ENCODE data around the gene SLC22A23. TPM values are rescaled to one million over a fixed set of nuclear protein-coding genes. Genes with fewer than 3 reads are reported as not detected.
A peak's percentile ranks its signal among the peaks of the same experiment; 100 is the strongest.

SLC22A23 gene
- total RNA-seq, 1 donor from 2014 or later: 23.8 TPM

GRCh38 chr6:3304500-3305215 is 152.2 kb downstream of the SLC22A23 start:
- DNase-seq (ENCODE audit: low spot score): peak; percentile 37

GRCh38 chr6:3303795-3304411 is 152.9 kb downstream of the SLC22A23 start:
- DNase-seq (ENCODE audit: low spot score): peak; percentile 16

GRCh38 chr6:3301506-3301905 is 155.3 kb downstream of the SLC22A23 start:
- DNase-seq (ENCODE audit: low spot score): no peak

- DNase-seq (ENCODE audit: low spot score): peak; percentile 12
Observed at GRCh38 chr6:3299221-3299620, 157.6 kb downstream of the SLC22A23 start.

- DNase-seq (ENCODE audit: low spot score): peak; percentile 68
Observed at GRCh38 chr6:3297909-3298308, 158.9 kb downstream of the SLC22A23 start.

- no peak for DNase-seq (ENCODE audit: low spot score)
Observed at GRCh38 chr6:3297006-3297405, 159.8 kb downstream of the SLC22A23 start.

- no peak for DNase-seq (ENCODE audit: low spot score)
Observed at GRCh38 chr6:3296537-3296936, 160.3 kb downstream of the SLC22A23 start.

GRCh38 chr6:3296078-3296477 is 160.8 kb downstream of the SLC22A23 start:
- DNase-seq (ENCODE audit: low spot score): peak; percentile 49

- no peak for DNase-seq (ENCODE audit: low spot score)
Observed at GRCh38 chr6:3294921-3295871, 161.7 kb downstream of the SLC22A23 start.

GRCh38 chr6:3294396-3294795 is 162.5 kb downstream of the SLC22A23 start:
- no peak for DNase-seq (ENCODE audit: low spot score)

GRCh38 chr6:3293271-3294155 is 163.3 kb downstream of the SLC22A23 start:
- peak; percentile 55 for DNase-seq (ENCODE audit: low spot score)

- peak; percentile 74 for DNase-seq (ENCODE audit: low spot score)
Observed at GRCh38 chr6:3292431-3293197, 164.2 kb downstream of the SLC22A23 start.

GRCh38 chr6:3291987-3292386 is 164.9 kb downstream of the SLC22A23 start:
- DNase-seq (ENCODE audit: low spot score): peak; percentile 62

GRCh38 chr6:3291346-3291745 is 165.5 kb downstream of the SLC22A23 start:
- peak; percentile 57 for DNase-seq (ENCODE audit: low spot score)

GRCh38 chr6:3290931-3291211 is 166.0 kb downstream of the SLC22A23 start:
- DNase-seq (ENCODE audit: low spot score): peak; percentile 9

GRCh38 chr6:3290149-3290930 is 166.5 kb downstream of the SLC22A23 start:
- peak; percentile 47 for DNase-seq (ENCODE audit: low spot score)

- no peak for DNase-seq (ENCODE audit: low spot score)
Observed at GRCh38 chr6:3289664-3290055, 167.2 kb downstream of the SLC22A23 start.

GRCh38 chr6:3288711-3289663 is 167.9 kb downstream of the SLC22A23 start:
- DNase-seq (ENCODE audit: low spot score): peak; percentile 81

All from mesenteric fat pad (tissue), 1 donor.